ENCODE measurements around the gene PGM2L1.

GRCh38 chr11:74297484-74297883 lies 100.7 kb downstream of the PGM2L1 start:
- TF ChIP-seq CTCF (IDR thresholded peaks at IDR 0.05) (no peak; the same call in 1 of the 2 replicates), POLR2AphosphoS5 (IDR thresholded peaks at IDR 0.05; ENCODE audit: low read depth, low read length) (no peak), REST (IDR thresholded peaks at IDR 0.05; ENCODE audit: insufficient read depth in 1 of 2, low read depth in 2 of 2, low read length in 1 of 2) (no peak), TCF7L2 (IDR thresholded peaks at IDR 0.05; ENCODE audit: low read depth, low read length) (no peak), SIN3A (IDR thresholded peaks at IDR 0.05; ENCODE audit: borderline replicate concordance, insufficient read depth, low read depth, low read length) (no peak)
